ENCODE measurements around the gene MED25.

GRCh38 chr19:49874503-49875157 is 56.5 kb downstream of the MED25 start:
- TF ChIP-seq CTCF (IDR thresholded peaks at IDR 0.05) (no peak), POLR2AphosphoS5 (IDR thresholded peaks at IDR 0.05) (no peak)

All from prostate gland (tissue), 2 donors.